CD4-positive, CD25-positive, alpha-beta regulatory T cell (primary cell): ENCODE results near the gene ADARB1. TPM values are rescaled to one million over a fixed set of nuclear protein-coding genes. Genes with fewer than 3 reads are reported as not detected.

ENCODE experiments used
- ATAC-seq, 2 donors: fragments of 150-1000 bp; cut with Tn5 transposase; one replicate each; pipeline ENCODE4 v1.10.0; 2021; ENCODE audit warnings: low read depth in 2 of 2, moderate number of reproducible peaks in 2 of 2, moderate library complexity in 1 of 2
- DNase-seq, 3 donors: peaks; one replicate each; pipeline versions ENCODE4 v3.0.0 to v3.0.0-alpha.2; 2012 to 2022; ENCODE audit warnings: mixed read lengths in 1 of 3
- H3K27ac ChIP-seq: one replicate; pipeline ENCODE4 v1.7.0; 2013; ENCODE audit warnings: mild to moderate bottlenecking, low read length; ENCODE audit not compliant: insufficient read depth, poor library complexity, severe bottlenecking
- H3K27me3 ChIP-seq: one replicate; pipeline ENCODE4 v1.7.0; 2013; ENCODE audit warnings: low read length; ENCODE audit not compliant: control insufficient read depth, insufficient read depth
- H3K36me3 ChIP-seq: one replicate; pipeline ENCODE4 v1.7.0; 2013; ENCODE audit warnings: mild to moderate bottlenecking, low read length, moderate library complexity; ENCODE audit not compliant: control insufficient read depth, insufficient read depth
- H3K4me1 ChIP-seq: 2 replicates; pipeline ENCODE4 v1.7.0; 2013; ENCODE audit warnings: mild to moderate bottlenecking, low read length; ENCODE audit not compliant: insufficient read depth, control insufficient read depth, poor library complexity, severe bottlenecking
- H3K4me3 ChIP-seq: one replicate; pipeline ENCODE4 v1.7.0; 2013; ENCODE audit warnings: low read depth, mild to moderate bottlenecking, low read length, moderate library complexity
- H3K9me3 ChIP-seq, 2 experiments: 1 replicate in 1 of 2; 2 replicates in 1 of 2; pipeline ENCODE4 v1.7.0; 2013; ENCODE audit warnings: low read length in 2 of 2, mild to moderate bottlenecking in 1 of 2, moderate library complexity in 1 of 2; ENCODE audit not compliant: control insufficient read depth in 2 of 2
- H3K27ac Mint-ChIP-seq, 3 donors: one replicate each; pipeline ENCODE4 v1.8.0; 2020 to 2022; ENCODE audit warnings: mild to moderate bottlenecking in 3 of 3, mixed read lengths in 3 of 3, moderate library complexity in 2 of 3
- H3K27me3 Mint-ChIP-seq: one replicate; pipeline ENCODE4 v1.8.0; 2022; ENCODE audit warnings: mild to moderate bottlenecking, mixed read lengths
- H3K36me3 Mint-ChIP-seq: one replicate; pipeline ENCODE4 v1.8.0; 2020; ENCODE audit warnings: mixed read lengths
- H3K4me1 Mint-ChIP-seq, 4 donors: one replicate each; pipeline ENCODE4 v1.8.0; 2020 to 2022; ENCODE audit warnings: mixed read lengths in 4 of 4, mild to moderate bottlenecking in 1 of 4
- H3K4me3 Mint-ChIP-seq, 4 donors: one replicate each; pipeline ENCODE4 v1.8.0; 2020 to 2022; ENCODE audit warnings: mild to moderate bottlenecking in 4 of 4, mixed read lengths in 4 of 4, moderate library complexity in 3 of 4
- H3K9me3 Mint-ChIP-seq, 7 donors: one replicate each; pipeline ENCODE4 v1.8.0; 2020 to 2022; ENCODE audit warnings: mixed read lengths in 7 of 7, mild to moderate bottlenecking in 3 of 7, moderate library complexity in 2 of 7
- polyA plus RNA-seq, 4 donors: library from polyadenylated mRNA; unstranded; fragments of 300-500 nt; fragmentation: Illumina TruSeq; gene quantifications; one replicate each; pipeline ENCODE4 v1.2.3, GENCODE V29; 2021
- total RNA-seq: library from RNA; stranded (reverse); gene quantifications from one replicate; pipeline ENCODE4 v1.2.3, GENCODE V29; 2022

The ADARB1 gene
- total and polyA plus RNA-seq, 5 donors from 2014 or later = 2.8 to 52.9 (median 5.6) TPM

DNA sequence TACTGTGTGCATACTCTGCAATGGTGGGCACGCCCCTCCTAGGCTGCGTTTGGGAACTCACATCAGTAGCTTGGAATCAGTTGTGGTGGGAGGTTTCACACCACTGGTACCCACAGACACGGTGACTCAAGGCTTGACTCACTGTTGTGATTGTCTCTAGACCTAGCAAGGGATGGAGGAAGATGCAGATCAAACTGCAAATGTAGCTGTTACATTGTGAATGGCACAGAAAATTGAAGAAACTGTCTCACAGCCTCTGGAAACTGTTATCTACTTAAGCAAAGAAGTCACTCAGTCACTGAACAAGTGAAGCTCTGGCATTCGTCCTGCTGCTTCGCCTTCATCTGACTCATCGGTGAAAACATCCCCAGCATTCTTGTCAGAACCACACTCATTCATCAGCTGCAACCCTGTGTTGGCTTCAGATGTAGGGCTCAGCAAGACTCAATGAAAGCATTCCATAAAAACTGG lies 153.8 kb downstream of the ADARB1 start:
- Mint-ChIP-seq H3K4me1 (peaks cover 15 to 58% (median 21%) of the 10 kb centered on the region in 4 donors), H3K4me3 (peak overlapping the region in 1 of 4 donors; percentile 55), H3K27ac (peak overlapping the region in 1 of 3 donors; percentile 57), H3K36me3 (no peaks in the 10 kb centered on the region), H3K9me3 (peaks cover 0 to 2% (median 0%) of the 10 kb centered on the region in 7 donors), H3K27me3 (peaks cover 17% of the 10 kb centered on the region)
- Histone ChIP-seq H3K4me3 (no peak overlapping the region), H3K9me3 (no peaks in the 10 kb centered on the region), H3K27me3 (no peaks in the 10 kb centered on the region), H3K27ac (no peak overlapping the region), H3K4me1 (peaks cover 24% of the 10 kb centered on the region), H3K36me3 (no peaks in the 10 kb centered on the region)
- DNase-seq = peak in 2 of 3 donors; percentile 22 to 26
- peak; percentile 62 to 66 for ATAC-seq

- H3K4me3 Mint-ChIP-seq = peak overlapping the region in 1 of 4 donors; percentile 55
- ATAC-seq (no peak), DNase-seq (no peak)
- H3K4me1 Mint-ChIP-seq = peaks cover 15 to 56% (median 21%) of the 10 kb centered on the region in 4 donors
- peaks cover 1% of the 10 kb centered on the region for H3K27me3 ChIP-seq
- H3K27ac ChIP-seq = no peak overlapping the region
- H3K9me3 Mint-ChIP-seq = peaks cover 0 to 2% (median 0%) of the 10 kb centered on the region in 7 donors
- no peak overlapping the region for H3K4me3 ChIP-seq
- H3K36me3 ChIP-seq = no peaks in the 10 kb centered on the region
- no peaks in the 10 kb centered on the region for H3K9me3 ChIP-seq
- peaks cover 24% of the 10 kb centered on the region for H3K4me1 ChIP-seq
- no peaks in the 10 kb centered on the region for H3K36me3 Mint-ChIP-seq
- H3K27ac Mint-ChIP-seq = no peak overlapping the region
- peaks cover 20% of the 10 kb centered on the region for H3K27me3 Mint-ChIP-seq
Measured at GRCh38 chr21:45228656-45229240, 154.4 kb downstream of the ADARB1 start.

DNA sequence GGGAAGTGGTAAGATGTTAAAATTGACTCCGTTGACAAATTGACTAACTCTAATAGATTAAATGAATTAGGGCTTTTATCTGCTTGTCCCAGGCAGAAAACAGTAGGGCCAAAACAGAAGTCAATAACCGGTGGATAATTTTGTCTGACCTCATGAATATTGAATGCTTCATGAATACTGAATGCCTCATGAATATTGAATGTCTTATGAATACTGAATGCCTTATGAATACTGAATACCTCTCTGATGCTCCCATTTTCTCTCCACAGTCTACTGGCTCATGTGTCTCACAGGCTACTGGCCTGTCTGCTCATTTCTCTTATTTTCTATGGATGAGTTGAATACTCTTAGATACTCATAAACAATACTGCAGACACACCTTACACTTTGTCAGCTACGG lies 157.3 kb downstream of the ADARB1 start:
- Mint-ChIP-seq H3K36me3 (no peaks in the 10 kb centered on the region), H3K4me1 (peaks cover 4 to 32% (median 12%) of the 10 kb centered on the region in 4 donors), H3K27ac (no peak overlapping the region), H3K9me3 (peaks cover 0 to 2% (median 0%) of the 10 kb centered on the region in 7 donors), H3K4me3 (no peak overlapping the region), H3K27me3 (peaks cover 36% of the 10 kb centered on the region)
- no peak for DNase-seq
- H3K27ac ChIP-seq = no peak overlapping the region
- ATAC-seq = no peak
- H3K4me3 ChIP-seq = no peak overlapping the region
- H3K27me3 ChIP-seq = peaks cover 1% of the 10 kb centered on the region
- H3K36me3 ChIP-seq = no peaks in the 10 kb centered on the region
- no peaks in the 10 kb centered on the region for H3K9me3 ChIP-seq
- peaks cover 5% of the 10 kb centered on the region for H3K4me1 ChIP-seq

DNA sequence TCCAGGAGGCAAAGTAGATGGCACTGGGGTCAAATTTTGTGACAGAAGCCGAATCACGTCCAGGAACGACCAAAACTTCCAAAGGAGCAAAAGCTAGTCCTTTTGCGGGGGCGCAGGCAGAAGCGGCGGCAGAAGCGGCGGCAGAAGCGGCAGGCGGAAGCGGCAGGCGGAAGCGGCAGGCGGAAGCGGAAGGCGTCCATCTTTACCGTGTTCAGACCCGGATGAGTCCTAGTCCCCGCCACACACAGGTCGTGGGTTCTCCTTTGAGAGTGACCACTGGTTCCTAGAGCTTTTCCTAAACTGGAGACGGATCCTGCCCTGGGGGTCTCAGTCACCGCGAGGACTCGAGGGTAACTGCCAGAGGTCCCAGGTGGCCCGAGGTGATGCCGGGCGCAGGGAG lies 159.7 kb downstream of the ADARB1 start:
- Mint-ChIP-seq H3K9me3 (peaks cover 0 to 4% (median 0%) of the 10 kb centered on the region in 7 donors), H3K36me3 (no peaks in the 10 kb centered on the region), H3K4me3 (peak overlapping the region in 1 of 4 donors; percentile 88), H3K4me1 (peaks cover 0 to 11% (median 5%) of the 10 kb centered on the region in 4 donors), H3K27ac (no peak overlapping the region), H3K27me3 (peaks cover 37% of the 10 kb centered on the region)
- no peaks in the 10 kb centered on the region for H3K9me3 ChIP-seq
- peaks cover 3% of the 10 kb centered on the region for H3K27me3 ChIP-seq
- H3K27ac ChIP-seq = no peak overlapping the region
- H3K4me3 ChIP-seq = no peak overlapping the region
- H3K36me3 ChIP-seq = no peaks in the 10 kb centered on the region
- no peak for DNase-seq
- no peaks in the 10 kb centered on the region for H3K4me1 ChIP-seq
- ATAC-seq = no peak

GRCh38 chr21:45234965-45235364 lies 160.6 kb downstream of the ADARB1 start:
- H3K36me3 Mint-ChIP-seq = no peaks in the 10 kb centered on the region
- peaks cover 42% of the 10 kb centered on the region for H3K27me3 Mint-ChIP-seq
- H3K9me3 Mint-ChIP-seq = peaks cover 0 to 4% (median 0%) of the 10 kb centered on the region in 7 donors
- no peaks in the 10 kb centered on the region for H3K36me3 ChIP-seq
- H3K27ac ChIP-seq = no peak overlapping the region
- H3K4me3 ChIP-seq = no peak overlapping the region
- no peak for ATAC-seq
- H3K4me3 Mint-ChIP-seq = no peak overlapping the region
- H3K9me3 ChIP-seq = no peaks in the 10 kb centered on the region
- DNase-seq = no peak
- no peaks in the 10 kb centered on the region for H3K4me1 ChIP-seq
- peaks cover 0 to 8% (median 4%) of the 10 kb centered on the region in 4 donors for H3K4me1 Mint-ChIP-seq
- H3K27ac Mint-ChIP-seq = no peak overlapping the region
- H3K27me3 ChIP-seq = peaks cover 3% of the 10 kb centered on the region

DNA sequence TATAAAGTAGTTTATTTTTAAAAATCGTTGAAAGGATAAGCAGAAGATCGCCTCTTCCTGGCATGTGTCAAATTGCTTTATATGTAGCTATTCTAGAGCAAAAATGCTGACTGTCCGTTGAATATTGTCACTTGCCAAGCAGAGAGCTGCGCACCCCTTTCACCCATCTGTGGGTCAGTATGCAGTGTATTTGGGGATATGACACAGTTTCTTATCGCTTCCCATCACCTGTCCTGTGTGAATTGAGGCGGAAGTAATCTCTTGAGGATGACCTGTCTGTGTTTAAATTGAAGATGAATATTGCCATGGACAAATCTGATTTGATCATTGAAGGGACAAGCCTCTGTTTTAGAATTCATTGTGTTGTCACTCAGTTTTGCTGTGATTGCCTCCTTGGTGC lies 161.1 kb downstream of the ADARB1 start:
- Mint-ChIP-seq H3K4me1 (peaks cover 0 to 8% (median 4%) of the 10 kb centered on the region in 4 donors), H3K9me3 (peaks cover 0 to 5% (median 0%) of the 10 kb centered on the region in 7 donors), H3K4me3 (no peak overlapping the region), H3K27ac (no peak overlapping the region), H3K27me3 (peaks cover 42% of the 10 kb centered on the region), H3K36me3 (no peaks in the 10 kb centered on the region)
- no peak overlapping the region for H3K27ac ChIP-seq
- no peak overlapping the region for H3K4me3 ChIP-seq
- DNase-seq = no peak
- ATAC-seq = no peak
- peaks cover 3% of the 10 kb centered on the region for H3K27me3 ChIP-seq
- no peaks in the 10 kb centered on the region for H3K9me3 ChIP-seq
- H3K36me3 ChIP-seq = no peaks in the 10 kb centered on the region
- H3K4me1 ChIP-seq = no peaks in the 10 kb centered on the region

- H3K4me1 ChIP-seq = no peaks in the 10 kb centered on the region
- H3K27me3 ChIP-seq = peaks cover 3% of the 10 kb centered on the region
- H3K9me3 ChIP-seq = no peaks in the 10 kb centered on the region
- H3K27ac ChIP-seq = no peak overlapping the region
- no peaks in the 10 kb centered on the region for H3K36me3 ChIP-seq
- Mint-ChIP-seq H3K9me3 (peaks cover 0 to 10% (median 0%) of the 10 kb centered on the region in 7 donors), H3K4me3 (no peak overlapping the region), H3K27ac (no peak overlapping the region), H3K27me3 (peaks cover 41% of the 10 kb centered on the region), H3K4me1 (peaks cover 0 to 8% (median 4%) of the 10 kb centered on the region in 4 donors), H3K36me3 (peaks cover 6% of the 10 kb centered on the region)
- DNase-seq (no peak), ATAC-seq (no peak)
- no peak overlapping the region for H3K4me3 ChIP-seq
Measured at GRCh38 chr21:45236481-45236880, 162.1 kb downstream of the ADARB1 start.

- Histone ChIP-seq H3K4me1 (no peaks in the 10 kb centered on the region), H3K27me3 (peaks cover 3% of the 10 kb centered on the region), H3K4me3 (no peak overlapping the region), H3K9me3 (no peaks in the 10 kb centered on the region), H3K36me3 (no peaks in the 10 kb centered on the region), H3K27ac (no peak overlapping the region)
- H3K36me3 Mint-ChIP-seq = peaks cover 6% of the 10 kb centered on the region
- peaks cover 42% of the 10 kb centered on the region for H3K27me3 Mint-ChIP-seq
- no peaks in the 10 kb centered on the region for H3K4me1 Mint-ChIP-seq
- H3K4me3 Mint-ChIP-seq = no peak overlapping the region
- peaks cover 0 to 12% (median 2%) of the 10 kb centered on the region in 7 donors for H3K9me3 Mint-ChIP-seq
- DNase-seq (no peak), ATAC-seq (no peak)
- H3K27ac Mint-ChIP-seq = no peak overlapping the region
Measured at GRCh38 chr21:45237401-45237800, 163.0 kb downstream of the ADARB1 start.
